A549 (cell line): Measurements from ENCODE around the gene CA9.

ENCODE experiments used
- BHLHE40 ChIP-seq: IDR thresholded peaks from 2 replicates; pipeline ENCODE4 v1.6.1; 2012; ENCODE audit warnings: low read depth, low read length, inconsistent platforms
- CHD2 ChIP-seq: fragments of 150-350 bp; IDR thresholded peaks from 2 replicates; pipeline ENCODE4 v1.6.1; 2014; ENCODE audit warnings: low read length; ENCODE audit not compliant: partially characterized antibody
- SMC3 ChIP-seq: fragments of >200 bp; sonication (Bioruptor Twin); formaldehyde crosslinking; IDR thresholded peaks from 3 replicates; pipeline ENCODE4 v1.6.1; 2018; ENCODE audit warnings: inconsistent platforms
- TF ChIP-seq, protein P1 (sequence below): fragments of >200 bp; sonication (Bioruptor Twin); formaldehyde crosslinking; IDR thresholded peaks from 3 replicates; pipeline ENCODE4 v1.5.1; 2016

DNA sequence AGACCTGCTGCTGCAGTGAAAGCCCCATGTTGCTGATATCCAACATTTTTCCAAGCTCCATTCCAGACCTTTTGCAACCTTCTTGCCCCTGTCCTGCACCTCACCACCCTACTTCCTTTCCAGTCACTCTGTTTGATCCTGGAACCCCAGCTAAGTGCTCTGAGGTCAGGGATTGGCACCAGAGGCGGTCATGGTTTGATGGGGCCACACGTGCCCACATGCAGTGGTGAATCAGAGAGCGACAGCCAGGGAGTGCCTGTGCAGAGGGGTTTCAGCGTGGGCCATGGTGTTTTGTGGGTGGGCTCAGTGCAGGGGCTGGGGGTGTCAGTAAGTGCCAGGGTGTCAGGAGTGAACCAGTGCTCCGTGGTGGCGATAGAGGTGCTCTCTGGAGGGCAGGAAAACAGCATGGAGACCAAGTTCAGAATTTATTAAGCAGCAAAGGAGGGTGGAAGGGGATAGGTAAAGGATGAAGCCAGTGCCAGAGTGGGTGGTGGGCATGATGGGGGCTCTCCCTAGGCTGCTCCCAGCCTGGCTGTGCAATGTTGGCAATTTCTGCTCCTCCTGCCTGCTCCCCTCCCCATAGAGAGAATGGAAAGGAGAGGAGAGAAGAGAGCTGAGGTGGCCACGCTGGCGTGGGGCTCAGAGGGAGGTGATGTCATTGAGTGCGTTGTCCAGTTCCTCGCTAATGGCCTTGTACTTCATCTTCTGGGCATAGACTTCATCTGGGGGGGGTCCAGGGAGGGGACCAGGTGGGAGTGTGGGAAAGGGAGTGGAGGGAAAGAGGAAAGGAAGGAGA lies 9.0 kb downstream of the CA9 start:
- TF ChIP-seq, protein P1, sequence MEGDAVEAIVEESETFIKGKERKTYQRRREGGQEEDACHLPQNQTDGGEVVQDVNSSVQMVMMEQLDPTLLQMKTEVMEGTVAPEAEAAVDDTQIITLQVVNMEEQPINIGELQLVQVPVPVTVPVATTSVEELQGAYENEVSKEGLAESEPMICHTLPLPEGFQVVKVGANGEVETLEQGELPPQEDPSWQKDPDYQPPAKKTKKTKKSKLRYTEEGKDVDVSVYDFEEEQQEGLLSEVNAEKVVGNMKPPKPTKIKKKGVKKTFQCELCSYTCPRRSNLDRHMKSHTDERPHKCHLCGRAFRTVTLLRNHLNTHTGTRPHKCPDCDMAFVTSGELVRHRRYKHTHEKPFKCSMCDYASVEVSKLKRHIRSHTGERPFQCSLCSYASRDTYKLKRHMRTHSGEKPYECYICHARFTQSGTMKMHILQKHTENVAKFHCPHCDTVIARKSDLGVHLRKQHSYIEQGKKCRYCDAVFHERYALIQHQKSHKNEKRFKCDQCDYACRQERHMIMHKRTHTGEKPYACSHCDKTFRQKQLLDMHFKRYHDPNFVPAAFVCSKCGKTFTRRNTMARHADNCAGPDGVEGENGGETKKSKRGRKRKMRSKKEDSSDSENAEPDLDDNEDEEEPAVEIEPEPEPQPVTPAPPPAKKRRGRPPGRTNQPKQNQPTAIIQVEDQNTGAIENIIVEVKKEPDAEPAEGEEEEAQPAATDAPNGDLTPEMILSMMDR = no peak
- TF ChIP-seq CHD2 = no peak
- TF ChIP-seq SMC3 = no peak
- no peak for TF ChIP-seq BHLHE40
